Inflammatory macrophage treated with lipopolysaccharide for 4 hours (primary cell): ENCODE results near the gene SLC12A8.

Experiments
- DNase-seq: peaks from one replicate; pipeline ENCODE4 v3.0.0-alpha.2; 2020

Gene SLC12A8

GRCh38 chr3:125136515-125136914 is 76.0 kb downstream of the SLC12A8 start:
- DNase-seq = no peak

- no peak for DNase-seq
These were observed 77.6 kb downstream of the SLC12A8 start for GRCh38 chr3:125134952-125135351.

- DNase-seq = peak; percentile 57
These were observed 79.7 kb downstream of the SLC12A8 start for GRCh38 chr3:125132815-125133214.

- DNase-seq = peak; percentile 37
These were observed 83.0 kb downstream of the SLC12A8 start for GRCh38 chr3:125129512-125129997.

- peak; percentile 48 for DNase-seq
These were observed 83.6 kb downstream of the SLC12A8 start for GRCh38 chr3:125128861-125129501.

- DNase-seq = no peak
These were observed 86.2 kb downstream of the SLC12A8 start for GRCh38 chr3:125126323-125126722.

GRCh38 chr3:125125821-125126245 is 86.7 kb downstream of the SLC12A8 start:
- peak; percentile 29 for DNase-seq

- peak; percentile 69 for DNase-seq
These were observed 88.9 kb downstream of the SLC12A8 start for GRCh38 chr3:125123451-125124305.

GRCh38 chr3:125121246-125122010 is 91.1 kb downstream of the SLC12A8 start:
- DNase-seq = peak; percentile 35

- no peak for DNase-seq
These were observed 92.0 kb downstream of the SLC12A8 start for GRCh38 chr3:125120379-125121122.

GRCh38 chr3:125119752-125120378 is 92.7 kb downstream of the SLC12A8 start:
- DNase-seq = peak; percentile 22

- DNase-seq = no peak
These were observed 93.9 kb downstream of the SLC12A8 start for GRCh38 chr3:125118600-125118999.

- DNase-seq = no peak
These were observed 94.8 kb downstream of the SLC12A8 start for GRCh38 chr3:125117631-125118191.

GRCh38 chr3:125116311-125117080 is 96.1 kb downstream of the SLC12A8 start:
- DNase-seq = no peak

- no peak for DNase-seq
These were observed 96.9 kb downstream of the SLC12A8 start for GRCh38 chr3:125115640-125116039.

GRCh38 chr3:125112981-125113380 is 99.6 kb downstream of the SLC12A8 start:
- no peak for DNase-seq

- no peak for DNase-seq
These were observed 101.6 kb downstream of the SLC12A8 start for GRCh38 chr3:125110876-125111480.

- DNase-seq = peak; percentile 47
These were observed 102.3 kb downstream of the SLC12A8 start for GRCh38 chr3:125110016-125110875.

- DNase-seq = no peak
These were observed 103.0 kb downstream of the SLC12A8 start for GRCh38 chr3:125109536-125109925.
